HEK293 (cell line): ENCODE data around the gene GDF7.

Experiments
- BCL11B ChIP-seq: fragments of 450-650 bp; formaldehyde crosslinking; IDR thresholded peaks from 2 replicates; pipeline ENCODE4 v1.5.1; 2016; ENCODE audit warnings: low read depth, missing biosample characterization, missing genetic modification characterization
- CTCF ChIP-seq: fragments of 450-650 bp; formaldehyde crosslinking; IDR thresholded peaks from 2 replicates; pipeline ENCODE4 v1.5.1; 2016; ENCODE audit warnings: missing biosample characterization, missing genetic modification characterization
- IKZF3 ChIP-seq: fragments of 450-650 bp; IDR thresholded peaks from 2 replicates; pipeline ENCODE4 v1.5.0; 2018; ENCODE audit warnings: missing biosample characterization, mild to moderate bottlenecking, missing genetic modification characterization, moderate library complexity
- KLF9 ChIP-seq: fragments of 450-650 bp; formaldehyde crosslinking; IDR thresholded peaks from 2 replicates; pipeline ENCODE4 v1.5.1; 2016; ENCODE audit warnings: missing biosample characterization, missing genetic modification characterization, low read depth
- MEIS1 ChIP-seq: sonication (generic); formaldehyde crosslinking; IDR thresholded peaks from 2 replicates; pipeline ENCODE4 v1.8.1; 2022; ENCODE audit warnings: missing genetic modification reagents, mild to moderate bottlenecking, borderline replicate concordance
- OSR2 ChIP-seq: fragments of 450-650 bp; formaldehyde crosslinking; IDR thresholded peaks from 2 replicates; pipeline ENCODE4 v1.5.1; 2016; ENCODE audit warnings: missing biosample characterization, missing genetic modification characterization
- PBX3 ChIP-seq: sonication (generic); formaldehyde crosslinking; IDR thresholded peaks from 2 replicates; pipeline ENCODE4 v1.8.1; 2022; ENCODE audit warnings: mild to moderate bottlenecking, moderate library complexity, missing genetic modification reagents
- SP3 ChIP-seq: fragments of 450-650 bp; formaldehyde crosslinking; IDR thresholded peaks from 2 replicates; pipeline ENCODE4 v1.5.1; 2016; ENCODE audit warnings: missing biosample characterization, missing genetic modification characterization
- TCF7L2 ChIP-seq: IDR thresholded peaks from 2 replicates; pipeline ENCODE4 v1.6.1; 2011; ENCODE audit warnings: low read depth, mild to moderate bottlenecking, inconsistent platforms, low read length, moderate library complexity, borderline replicate concordance
- YY2 ChIP-seq: fragments of 450-650 bp; formaldehyde crosslinking; IDR thresholded peaks from 2 replicates; pipeline ENCODE4 v1.5.1; 2016; ENCODE audit warnings: missing biosample characterization, missing genetic modification characterization
- ZBTB17 ChIP-seq: fragments of 450-650 bp; formaldehyde crosslinking; IDR thresholded peaks from 2 replicates; pipeline ENCODE4 v1.5.1; 2016; ENCODE audit warnings: missing biosample characterization, missing genetic modification characterization
- ZFHX2 ChIP-seq: fragments of 450-650 bp; formaldehyde crosslinking; conservative IDR thresholded peaks from 2 replicates; pipeline ENCODE4 v1.5.1; 2016; ENCODE audit warnings: missing biosample characterization, missing genetic modification characterization
- ZFP41 ChIP-seq: fragments of 450-650 bp; formaldehyde crosslinking; IDR thresholded peaks from 2 replicates; pipeline ENCODE4 v1.5.1; 2016; ENCODE audit warnings: missing biosample characterization, missing genetic modification characterization, borderline replicate concordance
- ZNF121 ChIP-seq: fragments of 450-650 bp; formaldehyde crosslinking; IDR thresholded peaks from 2 replicates; pipeline ENCODE4 v1.5.1; 2016; ENCODE audit warnings: missing biosample characterization, missing genetic modification characterization
- ZNF16 ChIP-seq: fragments of 450-650 bp; formaldehyde crosslinking; IDR thresholded peaks from 2 replicates; pipeline ENCODE4 v1.5.1; 2016; ENCODE audit warnings: low read depth, missing biosample characterization, missing genetic modification characterization
- ZNF2 ChIP-seq: fragments of 450-650 bp; formaldehyde crosslinking; IDR thresholded peaks from 2 replicates; pipeline ENCODE4 v1.5.1; 2016; ENCODE audit warnings: missing biosample characterization, missing genetic modification characterization
- ZNF280D ChIP-seq: fragments of 450-650 bp; formaldehyde crosslinking; IDR thresholded peaks from 2 replicates; pipeline ENCODE4 v1.5.1; 2016; ENCODE audit warnings: missing biosample characterization, missing genetic modification characterization
- ZNF366 ChIP-seq: fragments of 450-650 bp; formaldehyde crosslinking; conservative IDR thresholded peaks from 2 replicates; pipeline ENCODE4 v1.5.1; 2016; ENCODE audit warnings: missing biosample characterization, missing genetic modification characterization
- ZNF391 ChIP-seq: fragments of 450-650 bp; formaldehyde crosslinking; IDR thresholded peaks from 2 replicates; pipeline ENCODE4 v1.5.1; 2016; ENCODE audit warnings: low read depth, missing biosample characterization, missing genetic modification characterization, borderline replicate concordance
- ZNF433 ChIP-seq: fragments of 450-650 bp; formaldehyde crosslinking; IDR thresholded peaks from 2 replicates; pipeline ENCODE4 v1.5.1; 2016; ENCODE audit warnings: missing biosample characterization, missing genetic modification characterization, low read depth
- ZNF561 ChIP-seq: fragments of 450-650 bp; IDR thresholded peaks from 2 replicates; pipeline ENCODE4 v1.5.1; 2018; ENCODE audit warnings: missing biosample characterization, missing genetic modification characterization, borderline replicate concordance
- ZNF600 ChIP-seq: fragments of 450-650 bp; formaldehyde crosslinking; IDR thresholded peaks from 2 replicates; pipeline ENCODE4 v1.5.1; 2016; ENCODE audit warnings: missing biosample characterization, missing genetic modification characterization
- TF ChIP-seq, protein P1 (sequence below): fragments of 450-650 bp; formaldehyde crosslinking; IDR thresholded peaks from 2 replicates; pipeline ENCODE4 v1.5.1; 2017; ENCODE audit warnings: missing biosample characterization, missing genetic modification characterization
- TF ChIP-seq, protein P2 (sequence below): fragments of 450-650 bp; formaldehyde crosslinking; IDR thresholded peaks from 2 replicates; pipeline ENCODE4 v1.5.1; 2016; ENCODE audit warnings: missing biosample characterization, missing genetic modification characterization, borderline replicate concordance
- TF ChIP-seq, protein P3 (sequence below): fragments of 450-650 bp; formaldehyde crosslinking; conservative IDR thresholded peaks from 2 replicates; pipeline ENCODE4 v1.5.1; 2016; ENCODE audit warnings: low read depth, missing biosample characterization, missing genetic modification characterization

GDF7 gene

GRCh38 chr2:20642055-20642971 is 24.6 kb upstream of the GDF7 start (continued):
- no peak for TF ChIP-seq ZNF280D (tag by site-specific recombination)
- TF ChIP-seq ZNF2 (tag by site-specific recombination) = peak; percentile 28; the same call in 1 of the 2 replicates
- no peak for TF ChIP-seq YY2
- peak; percentile 88 for TF ChIP-seq CTCF (tag by site-specific recombination)
- TF ChIP-seq ZNF561 (tag by site-specific recombination) = no peak
- TF ChIP-seq ZNF600 = peak; percentile 46; the same call in 1 of the 2 replicates
- TF ChIP-seq ZNF391 = no peak
- TF ChIP-seq ZNF16 (tag by site-specific recombination) = no peak
- TF ChIP-seq KLF9 = no peak
- TF ChIP-seq, protein P1, sequence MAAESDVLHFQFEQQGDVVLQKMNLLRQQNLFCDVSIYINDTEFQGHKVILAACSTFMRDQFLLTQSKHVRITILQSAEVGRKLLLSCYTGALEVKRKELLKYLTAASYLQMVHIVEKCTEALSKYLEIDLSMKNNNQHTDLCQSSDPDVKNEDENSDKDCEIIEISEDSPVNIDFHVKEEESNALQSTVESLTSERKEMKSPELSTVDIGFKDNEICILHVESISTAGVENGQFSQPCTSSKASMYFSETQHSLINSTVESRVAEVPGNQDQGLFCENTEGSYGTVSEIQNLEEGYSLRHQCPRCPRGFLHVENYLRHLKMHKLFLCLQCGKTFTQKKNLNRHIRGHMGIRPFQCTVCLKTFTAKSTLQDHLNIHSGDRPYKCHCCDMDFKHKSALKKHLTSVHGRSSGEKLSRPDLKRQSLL = no peak
- TF ChIP-seq, protein P2, sequence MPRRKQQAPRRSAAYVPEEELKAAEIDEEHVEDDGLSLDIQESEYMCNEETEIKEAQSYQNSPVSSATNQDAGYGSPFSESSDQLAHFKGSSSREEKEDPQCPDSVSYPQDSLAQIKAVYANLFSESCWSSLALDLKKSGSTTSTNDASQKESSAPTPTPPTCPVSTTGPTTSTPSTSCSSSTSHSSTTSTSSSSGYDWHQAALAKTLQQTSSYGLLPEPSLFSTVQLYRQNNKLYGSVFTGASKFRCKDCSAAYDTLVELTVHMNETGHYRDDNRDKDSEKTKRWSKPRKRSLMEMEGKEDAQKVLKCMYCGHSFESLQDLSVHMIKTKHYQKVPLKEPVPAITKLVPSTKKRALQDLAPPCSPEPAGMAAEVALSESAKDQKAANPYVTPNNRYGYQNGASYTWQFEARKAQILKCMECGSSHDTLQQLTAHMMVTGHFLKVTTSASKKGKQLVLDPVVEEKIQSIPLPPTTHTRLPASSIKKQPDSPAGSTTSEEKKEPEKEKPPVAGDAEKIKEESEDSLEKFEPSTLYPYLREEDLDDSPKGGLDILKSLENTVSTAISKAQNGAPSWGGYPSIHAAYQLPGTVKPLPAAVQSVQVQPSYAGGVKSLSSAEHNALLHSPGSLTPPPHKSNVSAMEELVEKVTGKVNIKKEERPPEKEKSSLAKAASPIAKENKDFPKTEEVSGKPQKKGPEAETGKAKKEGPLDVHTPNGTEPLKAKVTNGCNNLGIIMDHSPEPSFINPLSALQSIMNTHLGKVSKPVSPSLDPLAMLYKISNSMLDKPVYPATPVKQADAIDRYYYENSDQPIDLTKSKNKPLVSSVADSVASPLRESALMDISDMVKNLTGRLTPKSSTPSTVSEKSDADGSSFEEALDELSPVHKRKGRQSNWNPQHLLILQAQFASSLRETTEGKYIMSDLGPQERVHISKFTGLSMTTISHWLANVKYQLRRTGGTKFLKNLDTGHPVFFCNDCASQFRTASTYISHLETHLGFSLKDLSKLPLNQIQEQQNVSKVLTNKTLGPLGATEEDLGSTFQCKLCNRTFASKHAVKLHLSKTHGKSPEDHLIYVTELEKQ (tag by site-specific recombination) = no peak
- TF ChIP-seq SP3 = no peak
- TF ChIP-seq ZNF121 = no peak
- TF ChIP-seq ZFP41 (tag by site-specific recombination) = no peak
- TF ChIP-seq PBX3 (CRISPR knock-in tag) = no peak
- TF ChIP-seq ZNF433 (tag by site-specific recombination) = no peak
- no peak for TF ChIP-seq OSR2
- no peak for TF ChIP-seq BCL11B (tag by site-specific recombination)
- TF ChIP-seq, protein P3, sequence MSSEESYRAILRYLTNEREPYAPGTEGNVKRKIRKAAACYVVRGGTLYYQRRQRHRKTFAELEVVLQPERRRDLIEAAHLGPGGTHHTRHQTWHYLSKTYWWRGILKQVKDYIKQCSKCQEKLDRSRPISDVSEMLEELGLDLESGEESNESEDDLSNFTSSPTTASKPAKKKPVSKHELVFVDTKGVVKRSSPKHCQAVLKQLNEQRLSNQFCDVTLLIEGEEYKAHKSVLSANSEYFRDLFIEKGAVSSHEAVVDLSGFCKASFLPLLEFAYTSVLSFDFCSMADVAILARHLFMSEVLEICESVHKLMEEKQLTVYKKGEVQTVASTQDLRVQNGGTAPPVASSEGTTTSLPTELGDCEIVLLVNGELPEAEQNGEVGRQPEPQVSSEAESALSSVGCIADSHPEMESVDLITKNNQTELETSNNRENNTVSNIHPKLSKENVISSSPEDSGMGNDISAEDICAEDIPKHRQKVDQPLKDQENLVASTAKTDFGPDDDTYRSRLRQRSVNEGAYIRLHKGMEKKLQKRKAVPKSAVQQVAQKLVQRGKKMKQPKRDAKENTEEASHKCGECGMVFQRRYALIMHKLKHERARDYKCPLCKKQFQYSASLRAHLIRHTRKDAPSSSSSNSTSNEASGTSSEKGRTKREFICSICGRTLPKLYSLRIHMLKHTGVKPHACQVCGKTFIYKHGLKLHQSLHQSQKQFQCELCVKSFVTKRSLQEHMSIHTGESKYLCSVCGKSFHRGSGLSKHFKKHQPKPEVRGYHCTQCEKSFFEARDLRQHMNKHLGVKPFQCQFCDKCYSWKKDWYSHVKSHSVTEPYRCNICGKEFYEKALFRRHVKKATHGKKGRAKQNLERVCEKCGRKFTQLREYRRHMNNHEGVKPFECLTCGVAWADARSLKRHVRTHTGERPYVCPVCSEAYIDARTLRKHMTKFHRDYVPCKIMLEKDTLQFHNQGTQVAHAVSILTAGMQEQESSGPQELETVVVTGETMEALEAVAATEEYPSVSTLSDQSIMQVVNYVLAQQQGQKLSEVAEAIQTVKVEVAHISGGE (tag by site-specific recombination) = no peak
- no peak for TF ChIP-seq IKZF3
- TF ChIP-seq MEIS1 (CRISPR knock-in tag) = no peak
- no peak for TF ChIP-seq ZFHX2 (tag by site-specific recombination)
- no peak for TF ChIP-seq ZNF366
- TF ChIP-seq ZBTB17 (tag by site-specific recombination) = peak; percentile 38; the same call in 1 of the 2 replicates
- no peak for TF ChIP-seq TCF7L2
